Measurements from ENCODE around the gene LAMA3.

DNA sequence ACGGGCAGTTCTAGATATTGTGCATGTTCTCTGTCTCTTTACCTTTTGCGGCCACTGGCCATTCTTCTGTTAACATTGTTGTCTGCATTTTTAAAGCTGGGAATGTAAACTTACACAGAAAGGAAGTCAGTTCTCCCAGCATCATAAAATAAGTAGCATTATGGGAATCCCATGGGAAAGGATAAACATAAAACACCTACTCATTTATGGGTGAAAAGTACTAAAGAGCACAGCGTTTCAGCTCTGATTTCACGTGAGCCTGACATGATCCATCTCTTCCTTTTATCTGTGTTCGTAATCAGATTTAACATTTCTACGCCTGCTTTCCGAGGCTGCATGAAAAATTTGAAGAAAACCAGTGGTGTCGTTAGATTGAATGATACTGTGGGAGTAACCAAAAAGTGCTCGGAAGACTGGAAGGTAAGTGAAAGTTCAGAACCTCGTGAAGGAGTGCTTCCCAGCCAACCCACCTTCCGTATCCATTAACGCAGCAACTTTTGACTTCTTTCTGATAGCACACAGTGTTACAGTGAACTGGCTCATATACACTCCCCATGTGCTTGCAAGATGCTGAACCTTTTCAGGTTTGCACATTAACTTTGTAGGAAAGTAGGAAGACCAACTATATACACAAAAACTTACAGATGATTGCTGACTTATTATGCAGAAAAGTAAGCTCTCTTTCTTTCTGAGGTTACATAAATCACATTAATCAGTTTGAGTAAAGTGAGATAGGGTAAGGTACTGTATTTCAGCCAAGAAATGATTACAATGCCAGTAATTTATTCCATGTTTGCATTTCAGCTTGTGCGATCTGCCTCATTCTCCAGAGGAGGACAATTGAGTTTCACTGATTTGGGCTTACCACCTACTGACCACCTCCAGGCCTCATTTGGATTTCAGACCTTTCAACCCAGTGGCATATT lies 238.8 kb downstream of the LAMA3 start:
- TF ChIP-seq, protein P1, sequence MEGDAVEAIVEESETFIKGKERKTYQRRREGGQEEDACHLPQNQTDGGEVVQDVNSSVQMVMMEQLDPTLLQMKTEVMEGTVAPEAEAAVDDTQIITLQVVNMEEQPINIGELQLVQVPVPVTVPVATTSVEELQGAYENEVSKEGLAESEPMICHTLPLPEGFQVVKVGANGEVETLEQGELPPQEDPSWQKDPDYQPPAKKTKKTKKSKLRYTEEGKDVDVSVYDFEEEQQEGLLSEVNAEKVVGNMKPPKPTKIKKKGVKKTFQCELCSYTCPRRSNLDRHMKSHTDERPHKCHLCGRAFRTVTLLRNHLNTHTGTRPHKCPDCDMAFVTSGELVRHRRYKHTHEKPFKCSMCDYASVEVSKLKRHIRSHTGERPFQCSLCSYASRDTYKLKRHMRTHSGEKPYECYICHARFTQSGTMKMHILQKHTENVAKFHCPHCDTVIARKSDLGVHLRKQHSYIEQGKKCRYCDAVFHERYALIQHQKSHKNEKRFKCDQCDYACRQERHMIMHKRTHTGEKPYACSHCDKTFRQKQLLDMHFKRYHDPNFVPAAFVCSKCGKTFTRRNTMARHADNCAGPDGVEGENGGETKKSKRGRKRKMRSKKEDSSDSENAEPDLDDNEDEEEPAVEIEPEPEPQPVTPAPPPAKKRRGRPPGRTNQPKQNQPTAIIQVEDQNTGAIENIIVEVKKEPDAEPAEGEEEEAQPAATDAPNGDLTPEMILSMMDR (IDR thresholded peaks at IDR 0.05; ENCODE audit: borderline replicate concordance, extremely low read depth, low read length, poor library complexity, severe bottlenecking), result no peak
- TF ChIP-seq EZH2 (IDR thresholded peaks at IDR 0.05; ENCODE audit: borderline replicate concordance, low read depth, low read length, severe bottlenecking), result no peak

Data from DND-41 (cell line).